DLD1 (cell line): Measurements from ENCODE around the gene ARSD.

Experiments
- in situ Hi-C: cut with HindIII; loops from 2 replicates; pipeline ENCODE4 v1.10.0; 2017; ENCODE audit warnings: low sequenced_read_pairs

The ARSD gene

GRCh38 chrX:2862404-2862803 lies 66.7 kb downstream of the ARSD start:
- in situ Hi-C loops = no loop called here

DNA sequence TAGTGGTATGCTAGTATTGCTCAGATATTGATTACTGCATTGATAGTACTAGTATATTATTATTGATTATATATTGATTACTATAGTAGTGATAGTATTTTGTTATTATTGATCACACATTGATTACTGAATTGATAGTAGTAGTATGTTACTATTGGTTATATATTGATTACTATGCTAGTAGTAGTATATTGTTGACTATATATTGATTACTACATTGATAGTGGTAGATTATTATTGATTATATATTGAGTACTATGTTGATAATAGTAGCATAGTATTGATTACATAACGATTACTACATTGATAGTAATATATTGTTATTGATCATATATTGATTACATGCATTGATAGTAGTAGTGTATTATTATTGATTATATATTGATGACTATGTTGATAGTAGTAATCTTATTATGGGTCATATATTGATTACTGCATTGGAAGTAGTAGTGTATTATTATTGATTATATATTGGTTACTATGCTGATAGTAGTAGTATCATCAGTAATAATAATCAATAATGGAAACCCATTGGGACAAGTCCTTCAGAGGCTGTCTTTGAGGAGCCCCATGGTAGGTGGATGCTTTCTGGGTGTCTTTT lies 69.8 kb downstream of the ARSD start:
- in situ Hi-C loops = no loop called here

- in situ Hi-C loops = no loop called here
These were observed 71.6 kb downstream of the ARSD start for GRCh38 chrX:2857566-2857965.

- in situ Hi-C loops = no loop called here
These were observed 73.4 kb downstream of the ARSD start for GRCh38 chrX:2855761-2856160.

GRCh38 chrX:2854918-2855317 lies 74.2 kb downstream of the ARSD start:
- in situ Hi-C loops = no loop called here
